Epithelial cell of esophagus (primary cell): ENCODE results near the gene ACTR3.

ENCODE experiments used
- DNase-seq: peaks from one replicate; pipeline ENCODE4 v3.0.0; 2010; ENCODE audit warnings: low read depth
- H3K4me3 ChIP-seq: 2 replicates; pipeline ENCODE4 v1.5.1; 2011; ENCODE audit warnings: mild to moderate bottlenecking, low read length, control low read depth
- TF ChIP-seq, protein P1 (sequence below): IDR thresholded peaks from 2 replicates; pipeline ENCODE4 v1.5.1; 2011; ENCODE audit warnings: low read depth, mild to moderate bottlenecking, low read length, control low read depth, inconsistent platforms; ENCODE audit not compliant: insufficient read depth; ENCODE audit errors: missing control alignments

ACTR3 gene

DNA sequence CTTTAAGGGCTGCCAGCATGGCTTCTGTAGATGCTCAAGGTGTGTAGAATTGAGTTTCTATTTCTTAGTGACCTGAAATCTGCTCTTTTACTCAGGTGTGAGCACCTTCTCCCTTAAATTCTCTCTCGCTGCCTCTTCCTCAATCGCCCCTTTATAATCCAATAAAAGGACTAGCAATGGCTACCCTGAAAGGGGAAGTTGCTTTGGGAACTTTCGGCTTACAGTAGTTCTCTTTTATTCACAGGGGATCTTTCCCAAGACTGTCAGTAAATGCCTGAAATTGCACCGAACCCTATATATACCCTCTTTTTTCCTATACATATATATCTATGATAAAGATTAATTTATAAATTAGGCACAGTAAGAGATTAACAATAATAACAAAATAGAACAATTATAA, 121.8 kb downstream of the ACTR3 start:
- no peak for DNase-seq

More for the DNA sequence above, 121.8 kb downstream of the ACTR3 start:
- TF ChIP-seq, protein P1, sequence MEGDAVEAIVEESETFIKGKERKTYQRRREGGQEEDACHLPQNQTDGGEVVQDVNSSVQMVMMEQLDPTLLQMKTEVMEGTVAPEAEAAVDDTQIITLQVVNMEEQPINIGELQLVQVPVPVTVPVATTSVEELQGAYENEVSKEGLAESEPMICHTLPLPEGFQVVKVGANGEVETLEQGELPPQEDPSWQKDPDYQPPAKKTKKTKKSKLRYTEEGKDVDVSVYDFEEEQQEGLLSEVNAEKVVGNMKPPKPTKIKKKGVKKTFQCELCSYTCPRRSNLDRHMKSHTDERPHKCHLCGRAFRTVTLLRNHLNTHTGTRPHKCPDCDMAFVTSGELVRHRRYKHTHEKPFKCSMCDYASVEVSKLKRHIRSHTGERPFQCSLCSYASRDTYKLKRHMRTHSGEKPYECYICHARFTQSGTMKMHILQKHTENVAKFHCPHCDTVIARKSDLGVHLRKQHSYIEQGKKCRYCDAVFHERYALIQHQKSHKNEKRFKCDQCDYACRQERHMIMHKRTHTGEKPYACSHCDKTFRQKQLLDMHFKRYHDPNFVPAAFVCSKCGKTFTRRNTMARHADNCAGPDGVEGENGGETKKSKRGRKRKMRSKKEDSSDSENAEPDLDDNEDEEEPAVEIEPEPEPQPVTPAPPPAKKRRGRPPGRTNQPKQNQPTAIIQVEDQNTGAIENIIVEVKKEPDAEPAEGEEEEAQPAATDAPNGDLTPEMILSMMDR: no peak
- no peak overlapping the region for H3K4me3 ChIP-seq
